Measurements from ENCODE around the gene ARHGAP26.

DNA sequence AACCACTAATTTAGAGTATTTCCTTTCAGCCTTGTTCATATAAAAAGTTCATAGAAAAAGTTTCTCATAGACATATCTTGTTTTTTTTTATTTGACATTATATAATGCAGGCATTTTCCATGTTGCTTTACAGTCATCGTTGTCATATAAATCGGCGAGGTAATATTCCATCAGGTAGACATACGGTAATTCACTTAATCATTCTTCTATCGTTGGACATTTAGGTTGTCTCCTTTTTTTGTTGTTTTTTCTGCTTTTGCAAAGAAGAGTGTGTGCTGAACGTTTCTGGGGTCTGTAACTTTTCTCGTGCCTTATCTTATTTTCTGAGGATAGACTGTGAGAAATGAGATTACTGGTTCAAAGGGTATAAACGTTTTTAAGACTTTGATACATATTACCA is 283.6 kb downstream of the ARHGAP26 start:
- TF ChIP-seq, protein P1, sequence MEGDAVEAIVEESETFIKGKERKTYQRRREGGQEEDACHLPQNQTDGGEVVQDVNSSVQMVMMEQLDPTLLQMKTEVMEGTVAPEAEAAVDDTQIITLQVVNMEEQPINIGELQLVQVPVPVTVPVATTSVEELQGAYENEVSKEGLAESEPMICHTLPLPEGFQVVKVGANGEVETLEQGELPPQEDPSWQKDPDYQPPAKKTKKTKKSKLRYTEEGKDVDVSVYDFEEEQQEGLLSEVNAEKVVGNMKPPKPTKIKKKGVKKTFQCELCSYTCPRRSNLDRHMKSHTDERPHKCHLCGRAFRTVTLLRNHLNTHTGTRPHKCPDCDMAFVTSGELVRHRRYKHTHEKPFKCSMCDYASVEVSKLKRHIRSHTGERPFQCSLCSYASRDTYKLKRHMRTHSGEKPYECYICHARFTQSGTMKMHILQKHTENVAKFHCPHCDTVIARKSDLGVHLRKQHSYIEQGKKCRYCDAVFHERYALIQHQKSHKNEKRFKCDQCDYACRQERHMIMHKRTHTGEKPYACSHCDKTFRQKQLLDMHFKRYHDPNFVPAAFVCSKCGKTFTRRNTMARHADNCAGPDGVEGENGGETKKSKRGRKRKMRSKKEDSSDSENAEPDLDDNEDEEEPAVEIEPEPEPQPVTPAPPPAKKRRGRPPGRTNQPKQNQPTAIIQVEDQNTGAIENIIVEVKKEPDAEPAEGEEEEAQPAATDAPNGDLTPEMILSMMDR (IDR thresholded peaks at IDR 0.05 in 2 of 3, conservative IDR thresholded peaks at IDR 0.05 in 1 of 3; ENCODE audit: borderline replicate concordance in 1 of 3, insufficient read depth in 1 of 3, low read depth in 2 of 3, low read length in 2 of 3), result no peak
- TF ChIP-seq RAD21 (IDR thresholded peaks at IDR 0.05; ENCODE audit: low read depth) (no peak), CBX3 (IDR thresholded peaks at IDR 0.05; ENCODE audit: low read depth) (no peak), EZH2 (IDR thresholded peaks at IDR 0.05) (no peak), EZH2phosphoT487 (IDR thresholded peaks at IDR 0.05; ENCODE audit: borderline replicate concordance) (no peak), SRF (IDR thresholded peaks at IDR 0.05; ENCODE audit: low read depth) (no peak), POLR2A (IDR thresholded peaks at IDR 0.05; ENCODE audit: borderline replicate concordance, extremely low read depth, insufficient read depth, insufficient read length) (no peak), ZBTB33 (IDR thresholded peaks at IDR 0.05; ENCODE audit: extremely low read depth, insufficient replicate concordance, low read length) (no peak), FOSL1 (IDR thresholded peaks at IDR 0.05; ENCODE audit: low read depth) (no peak), SP1 (IDR thresholded peaks at IDR 0.05; ENCODE audit: low read depth) (no peak), POLR2AphosphoS5 (IDR thresholded peaks at IDR 0.05; ENCODE audit: low read depth, low read length) (no peak), TCF7L2 (IDR thresholded peaks at IDR 0.05; ENCODE audit: borderline replicate concordance, extremely low read depth, insufficient read depth, insufficient read length) (no peak)
- TF ChIP-seq, protein P2, sequence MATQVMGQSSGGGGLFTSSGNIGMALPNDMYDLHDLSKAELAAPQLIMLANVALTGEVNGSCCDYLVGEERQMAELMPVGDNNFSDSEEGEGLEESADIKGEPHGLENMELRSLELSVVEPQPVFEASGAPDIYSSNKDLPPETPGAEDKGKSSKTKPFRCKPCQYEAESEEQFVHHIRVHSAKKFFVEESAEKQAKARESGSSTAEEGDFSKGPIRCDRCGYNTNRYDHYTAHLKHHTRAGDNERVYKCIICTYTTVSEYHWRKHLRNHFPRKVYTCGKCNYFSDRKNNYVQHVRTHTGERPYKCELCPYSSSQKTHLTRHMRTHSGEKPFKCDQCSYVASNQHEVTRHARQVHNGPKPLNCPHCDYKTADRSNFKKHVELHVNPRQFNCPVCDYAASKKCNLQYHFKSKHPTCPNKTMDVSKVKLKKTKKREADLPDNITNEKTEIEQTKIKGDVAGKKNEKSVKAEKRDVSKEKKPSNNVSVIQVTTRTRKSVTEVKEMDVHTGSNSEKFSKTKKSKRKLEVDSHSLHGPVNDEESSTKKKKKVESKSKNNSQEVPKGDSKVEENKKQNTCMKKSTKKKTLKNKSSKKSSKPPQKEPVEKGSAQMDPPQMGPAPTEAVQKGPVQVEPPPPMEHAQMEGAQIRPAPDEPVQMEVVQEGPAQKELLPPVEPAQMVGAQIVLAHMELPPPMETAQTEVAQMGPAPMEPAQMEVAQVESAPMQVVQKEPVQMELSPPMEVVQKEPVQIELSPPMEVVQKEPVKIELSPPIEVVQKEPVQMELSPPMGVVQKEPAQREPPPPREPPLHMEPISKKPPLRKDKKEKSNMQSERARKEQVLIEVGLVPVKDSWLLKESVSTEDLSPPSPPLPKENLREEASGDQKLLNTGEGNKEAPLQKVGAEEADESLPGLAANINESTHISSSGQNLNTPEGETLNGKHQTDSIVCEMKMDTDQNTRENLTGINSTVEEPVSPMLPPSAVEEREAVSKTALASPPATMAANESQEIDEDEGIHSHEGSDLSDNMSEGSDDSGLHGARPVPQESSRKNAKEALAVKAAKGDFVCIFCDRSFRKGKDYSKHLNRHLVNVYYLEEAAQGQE (IDR thresholded peaks at IDR 0.05; ENCODE audit: low read depth), result no peak
